Duodenal mucosa (tissue), 2 donors: ENCODE results near the gene SAMD8.
"Not testable (repeated sequence)": the region's sequence is repeated elsewhere in the genome, so short reads cannot be mapped to it uniquely, and the experiment has no call there.

Experiments
- H3K27ac ChIP-seq: one replicate; pipeline ENCODE4 v1.7.0; 2013; ENCODE audit warnings: low read depth, low read length
- H3K27me3 ChIP-seq, 2 donors: one replicate each; pipeline ENCODE4 v1.7.0; 2013; ENCODE audit warnings: low read length in 2 of 2, control low read depth in 1 of 2; ENCODE audit not compliant: insufficient read depth in 2 of 2, control insufficient read depth in 1 of 2
- H3K36me3 ChIP-seq, 2 donors: one replicate each; pipeline ENCODE4 v1.7.0; 2013; ENCODE audit warnings: low read length in 2 of 2, control low read depth in 1 of 2; ENCODE audit not compliant: insufficient read depth in 2 of 2, control insufficient read depth in 1 of 2
- H3K4me1 ChIP-seq, 2 donors: one replicate each; pipeline ENCODE4 v1.7.0; 2013; ENCODE audit warnings: low read length in 2 of 2, control low read depth in 1 of 2; ENCODE audit not compliant: insufficient read depth in 2 of 2, control insufficient read depth in 1 of 2
- H3K4me3 ChIP-seq, 2 donors: one replicate each; pipeline ENCODE4 v1.7.0; 2013; ENCODE audit warnings: low read length in 2 of 2, low read depth in 1 of 2
- H3K9ac ChIP-seq, 2 donors: one replicate each; pipeline ENCODE4 v1.7.0; 2013; ENCODE audit warnings: low read length in 2 of 2, low read depth in 1 of 2
- H3K9me3 ChIP-seq, 2 donors: one replicate each; pipeline ENCODE4 v1.7.0; 2013; ENCODE audit warnings: low read length in 2 of 2, control low read depth in 1 of 2; ENCODE audit not compliant: control insufficient read depth in 1 of 2

SAMD8 gene

DNA sequence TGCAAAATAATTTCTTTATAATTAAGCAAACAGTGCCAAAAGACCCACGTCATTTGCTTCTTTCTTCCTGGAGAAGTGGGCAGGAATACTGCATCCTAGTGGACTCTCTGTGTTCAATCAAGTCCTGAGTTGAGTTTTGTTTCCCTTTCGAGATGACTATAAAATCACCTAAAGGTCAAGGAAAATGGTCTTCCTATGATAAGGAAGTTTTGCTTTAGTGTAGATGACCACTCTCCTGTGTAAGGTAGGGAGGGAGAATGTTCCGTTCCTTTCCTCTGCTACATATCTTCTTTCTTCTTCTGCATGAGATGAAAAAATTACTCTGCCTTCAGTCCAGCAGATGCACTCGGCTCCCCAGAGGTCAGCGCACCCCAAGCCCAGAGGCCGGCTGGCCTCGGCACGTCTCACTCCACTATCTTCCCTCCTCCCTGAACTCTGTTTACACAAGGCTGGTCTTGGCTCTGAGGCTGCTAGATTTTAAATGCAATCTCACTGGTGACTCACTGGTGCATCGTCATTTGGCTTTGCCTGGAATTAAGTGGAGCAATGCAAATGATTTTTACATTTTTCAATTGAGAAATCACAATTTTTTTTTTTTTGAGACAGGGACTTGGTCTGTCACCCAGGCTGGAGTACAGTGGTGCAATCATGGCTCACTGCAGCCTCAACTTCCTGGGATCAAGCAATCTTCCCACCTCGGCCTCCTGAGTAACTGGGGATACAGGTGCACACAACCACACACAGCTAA, 80.5 kb downstream of the SAMD8 start:
- Histone ChIP-seq H3K9me3 (no peaks in the 10 kb centered on the region), H3K9ac (no peak overlapping the region), H3K4me3 (no peak overlapping the region), H3K4me1 (peaks cover 7% of the 10 kb centered on the region in 2 donors), H3K36me3 (no peaks in the 10 kb centered on the region), H3K27ac (no peak overlapping the region), H3K27me3 (no peaks in the 10 kb centered on the region)

DNA sequence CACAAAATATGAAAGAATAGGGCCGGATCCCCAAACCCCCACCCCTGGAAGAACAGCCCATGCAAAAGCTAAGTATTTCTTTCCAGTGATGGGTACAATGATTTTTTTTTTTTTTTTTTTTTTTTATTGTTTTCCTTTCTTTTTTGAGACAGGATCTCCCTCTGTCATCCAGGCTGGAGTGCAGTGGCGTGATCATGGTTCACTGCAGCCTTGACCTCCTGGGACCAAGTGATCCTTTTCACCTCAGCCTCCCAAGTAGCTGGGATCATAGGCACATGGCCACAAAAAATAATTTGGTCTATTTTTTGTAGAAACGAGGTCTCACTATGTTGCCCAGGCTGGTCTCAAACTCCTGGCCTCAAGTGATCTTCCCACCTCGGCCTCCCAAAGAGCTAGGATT, 83.2 kb downstream of the SAMD8 start:
- not testable (repeated sequence) for H3K27me3 ChIP-seq, H3K4me1 ChIP-seq, H3K36me3 ChIP-seq, H3K9me3 ChIP-seq, H3K27ac ChIP-seq, H3K9ac ChIP-seq, H3K4me3 ChIP-seq

DNA sequence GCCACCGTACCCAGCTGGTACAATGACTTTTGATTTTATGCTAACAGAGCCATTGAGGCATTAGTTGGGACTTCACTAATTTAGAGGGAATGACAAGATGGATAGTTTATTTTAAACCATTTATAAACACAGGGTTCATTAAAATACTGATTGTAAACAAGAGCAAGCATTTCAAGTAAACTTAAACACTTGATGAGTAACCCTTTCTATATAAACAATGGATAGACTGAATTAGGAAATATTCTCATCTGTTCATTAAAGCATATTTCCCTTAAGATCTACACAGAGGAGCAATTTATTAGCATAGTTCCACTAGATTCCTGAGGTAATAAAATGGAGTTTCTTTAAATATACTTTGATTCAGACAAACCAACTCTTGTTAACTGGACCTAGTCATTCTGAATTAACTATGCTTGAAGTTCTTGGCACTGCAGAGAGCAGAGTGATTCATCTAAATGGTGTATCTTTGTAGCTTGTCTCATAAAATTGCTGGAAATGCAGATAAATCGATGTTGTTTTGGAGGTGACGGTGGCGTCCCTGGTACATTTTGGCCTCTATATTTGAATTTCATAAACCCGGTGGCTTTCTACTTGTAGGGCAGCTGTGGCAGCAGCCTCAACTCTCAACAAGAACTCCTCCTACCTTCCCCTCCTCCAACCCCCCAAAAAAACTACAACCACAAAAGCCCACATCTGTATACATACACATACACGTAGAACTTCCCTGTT, 83.7 kb downstream of the SAMD8 start:
- Histone ChIP-seq H3K27me3 (no peaks in the 10 kb centered on the region), H3K36me3 (no peaks in the 10 kb centered on the region), H3K4me3 (no peak overlapping the region), H3K4me1 (peaks cover 4 to 7% of the 10 kb centered on the region in 2 donors), H3K9me3 (no peaks in the 10 kb centered on the region), H3K9ac (no peak overlapping the region), H3K27ac (no peak overlapping the region)

DNA sequence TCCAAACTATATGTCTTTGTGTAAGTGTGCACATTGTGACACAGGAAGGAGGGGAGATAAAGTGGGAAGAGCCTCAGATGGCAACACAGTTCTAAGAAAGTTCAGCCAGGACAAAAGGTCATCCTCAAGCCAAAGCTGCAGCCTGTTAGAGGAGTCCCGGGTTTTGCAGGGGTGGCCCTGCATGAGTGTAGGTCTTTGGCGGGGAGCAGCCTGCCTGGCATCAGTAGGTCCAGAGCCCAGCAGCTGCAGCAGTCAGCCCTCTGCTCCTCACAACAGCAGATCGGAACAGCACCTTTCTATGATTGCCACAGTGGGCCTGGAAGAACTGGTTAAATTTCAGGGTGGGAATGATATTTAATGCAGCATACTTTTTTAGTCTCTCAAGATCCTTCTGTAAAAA, 85.6 kb downstream of the SAMD8 start:
- no peaks in the 10 kb centered on the region for H3K36me3 ChIP-seq
- H3K9ac ChIP-seq: no peak overlapping the region
- no peak overlapping the region for H3K4me3 ChIP-seq
- no peak overlapping the region for H3K27ac ChIP-seq
- H3K4me1 ChIP-seq: peaks cover 6 to 10% of the 10 kb centered on the region in 2 donors
- H3K27me3 ChIP-seq: no peaks in the 10 kb centered on the region
- no peaks in the 10 kb centered on the region for H3K9me3 ChIP-seq

DNA sequence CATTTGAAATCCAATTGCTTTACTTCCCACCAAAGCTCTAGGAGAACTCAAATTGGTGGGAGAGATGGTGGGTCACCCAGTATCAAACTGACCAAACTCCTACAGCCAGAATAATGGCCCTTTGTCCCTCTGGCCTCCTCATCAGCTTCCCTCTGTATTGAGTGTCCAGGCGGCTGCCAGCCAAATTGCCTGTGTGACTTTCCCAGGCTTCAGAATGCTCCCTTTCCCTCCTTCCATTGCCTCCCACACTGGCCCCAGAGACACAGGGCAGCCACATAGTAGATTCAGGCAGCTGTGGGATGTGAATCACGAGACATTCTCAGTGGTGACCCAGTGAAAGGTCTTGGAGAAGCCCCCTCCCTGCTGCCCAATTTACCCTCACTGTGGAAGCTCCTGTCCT, 86.5 kb downstream of the SAMD8 start:
- no peaks in the 10 kb centered on the region for H3K9me3 ChIP-seq
- H3K4me1 ChIP-seq: peaks cover 13 to 18% of the 10 kb centered on the region in 2 donors
- no peak overlapping the region for H3K27ac ChIP-seq
- no peak overlapping the region for H3K9ac ChIP-seq
- no peaks in the 10 kb centered on the region for H3K36me3 ChIP-seq
- no peak overlapping the region for H3K4me3 ChIP-seq
- no peaks in the 10 kb centered on the region for H3K27me3 ChIP-seq

DNA sequence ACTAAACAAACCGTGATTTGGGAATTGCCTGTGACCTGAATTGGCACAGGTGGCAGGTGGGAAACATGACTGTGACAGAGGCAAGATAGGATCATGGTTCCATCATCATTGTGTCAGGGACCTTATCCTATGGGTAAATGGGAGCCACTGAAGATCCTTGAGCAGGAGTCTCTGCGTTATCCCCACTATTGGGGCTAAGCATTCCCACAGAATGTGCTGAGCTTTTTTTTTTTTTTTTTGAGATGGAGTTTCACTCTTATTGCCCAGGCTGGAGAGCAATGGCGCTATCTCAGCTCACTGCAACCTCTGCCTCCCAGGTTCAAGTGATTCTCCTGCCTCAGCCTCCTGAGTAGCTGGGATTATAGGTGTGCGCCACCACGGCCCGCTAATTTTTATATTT, 88.5 kb downstream of the SAMD8 start:
- H3K4me1 ChIP-seq: peaks cover 13 to 20% of the 10 kb centered on the region in 2 donors
- H3K27ac ChIP-seq, H3K36me3 ChIP-seq, H3K4me3 ChIP-seq, H3K9me3 ChIP-seq, H3K27me3 ChIP-seq, H3K9ac ChIP-seq: not testable (repeated sequence)

DNA sequence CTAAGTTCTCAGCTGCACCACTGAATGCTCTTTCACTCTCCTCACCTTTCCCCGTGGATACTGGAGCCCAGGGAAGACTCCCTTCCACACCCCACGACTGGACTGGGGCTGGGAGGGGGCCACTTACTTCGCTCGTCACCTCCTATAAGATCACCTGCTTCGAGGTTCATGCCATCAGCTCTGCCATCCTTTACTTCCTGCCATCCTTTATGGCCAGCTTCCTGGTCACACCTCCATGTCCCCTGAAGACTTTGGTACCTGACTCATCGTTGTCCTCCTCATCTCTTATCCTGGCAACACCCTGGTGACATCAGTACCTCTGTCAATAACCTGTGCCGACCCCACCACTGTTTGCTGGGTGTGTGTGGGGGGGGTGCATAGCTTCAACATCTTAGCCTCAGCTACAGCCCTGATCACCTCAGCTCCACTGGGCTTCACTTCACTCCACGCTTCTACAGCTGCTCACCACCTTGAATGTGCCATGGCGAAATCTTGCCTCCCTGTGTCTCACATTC, 90.4 kb downstream of the SAMD8 start:
- no peaks in the 10 kb centered on the region for H3K9me3 ChIP-seq
- H3K4me1 ChIP-seq: peaks cover 13 to 20% of the 10 kb centered on the region in 2 donors
- H3K36me3 ChIP-seq: no peaks in the 10 kb centered on the region
- H3K4me3 ChIP-seq: no peak overlapping the region
- H3K27ac ChIP-seq: no peak overlapping the region
- no peaks in the 10 kb centered on the region for H3K27me3 ChIP-seq
- no peak overlapping the region for H3K9ac ChIP-seq

DNA sequence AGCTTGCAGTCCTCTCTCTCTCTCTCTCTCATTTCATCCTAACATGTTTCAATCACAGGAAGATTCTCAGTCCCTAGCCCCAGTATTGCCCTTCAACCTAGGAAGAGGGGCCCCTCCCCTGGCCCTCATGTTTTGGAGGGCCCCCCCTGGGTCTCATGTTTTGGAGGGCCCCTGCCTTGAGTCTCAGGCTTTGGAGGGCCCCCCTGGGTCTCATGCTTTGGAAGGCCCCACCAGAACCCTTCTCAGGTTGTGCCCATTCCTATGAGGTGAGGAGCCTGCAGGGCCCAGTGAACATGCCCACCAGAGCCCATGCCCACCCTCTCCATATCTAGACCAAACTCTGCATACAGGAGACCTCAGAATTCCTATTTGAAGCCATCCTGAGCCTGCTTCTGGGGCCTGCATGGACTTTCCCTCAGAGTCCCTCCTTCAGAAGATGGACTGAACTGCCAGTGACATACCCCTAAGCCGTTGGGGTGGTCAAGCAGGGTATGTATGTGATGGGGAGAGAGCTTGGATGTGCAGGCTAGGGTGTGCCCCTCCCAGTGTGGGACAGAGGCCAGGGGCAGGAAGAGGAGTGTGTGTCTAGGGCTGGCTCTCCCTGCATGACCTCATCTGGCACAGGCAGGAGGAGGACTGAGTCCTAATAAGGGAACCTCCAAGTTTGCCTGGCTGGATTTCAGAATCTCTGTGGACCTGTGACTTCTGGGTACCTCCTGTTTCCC, 91.0 kb downstream of the SAMD8 start:
- H3K4me3 ChIP-seq: no peak overlapping the region
- H3K9ac ChIP-seq: no peak overlapping the region
- no peaks in the 10 kb centered on the region for H3K27me3 ChIP-seq
- no peak overlapping the region for H3K27ac ChIP-seq
- no peaks in the 10 kb centered on the region for H3K9me3 ChIP-seq
- H3K4me1 ChIP-seq: peaks cover 13 to 20% of the 10 kb centered on the region in 2 donors
- H3K36me3 ChIP-seq: no peaks in the 10 kb centered on the region

DNA sequence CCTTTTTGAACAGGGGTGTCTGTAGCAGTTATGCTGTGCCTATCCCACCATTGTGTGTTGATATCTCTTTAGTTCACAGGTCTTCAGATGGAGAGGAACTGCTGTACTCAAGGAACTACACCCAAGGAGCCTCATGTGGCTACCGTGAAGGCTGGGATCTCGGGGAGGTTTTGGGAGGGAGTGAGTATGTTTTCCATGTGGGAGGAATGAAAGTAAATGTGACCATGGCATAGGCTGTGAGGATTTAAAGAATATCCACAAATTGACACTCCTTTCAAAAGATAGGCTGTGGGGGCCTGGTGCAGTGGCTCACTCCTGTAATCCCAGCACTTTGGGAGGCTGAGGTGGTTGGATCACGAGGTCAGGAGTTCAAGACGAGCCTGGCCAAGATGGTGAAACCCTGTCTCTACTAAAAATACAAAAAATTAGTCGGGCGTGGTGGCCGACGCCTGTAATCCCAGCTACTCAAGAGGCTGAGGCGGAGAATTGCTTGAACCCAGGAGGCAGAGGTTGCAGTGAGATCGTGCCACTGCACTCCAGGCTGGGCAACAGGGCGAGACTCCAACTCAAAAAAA, 91.7 kb downstream of the SAMD8 start:
- not testable (repeated sequence) for H3K9ac ChIP-seq, H3K4me3 ChIP-seq

DNA sequence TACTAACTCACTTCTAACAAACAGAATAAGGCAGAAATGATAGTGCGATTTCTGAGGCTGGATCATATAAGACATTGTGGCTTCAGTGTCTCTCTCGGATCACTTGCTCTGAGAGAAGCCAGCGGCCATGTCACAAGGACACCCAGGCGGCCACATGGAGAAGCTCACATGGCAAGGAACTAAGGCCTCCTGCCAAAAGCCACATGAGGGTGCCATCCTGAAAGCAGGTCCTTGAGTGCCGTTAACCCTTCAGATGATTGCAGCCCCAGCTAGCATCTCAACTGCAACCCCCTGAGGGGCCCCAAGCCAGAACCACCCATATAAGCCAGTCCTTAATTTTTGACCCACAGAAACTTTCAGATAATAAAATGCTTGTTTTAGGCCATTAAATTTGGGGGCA, 92.3 kb downstream of the SAMD8 start:
- H3K9ac ChIP-seq: no peak overlapping the region
- no peak overlapping the region for H3K27ac ChIP-seq
- H3K27me3 ChIP-seq: no peaks in the 10 kb centered on the region
- peaks cover 13 to 20% of the 10 kb centered on the region in 2 donors for H3K4me1 ChIP-seq
- no peak overlapping the region for H3K4me3 ChIP-seq
- H3K36me3 ChIP-seq: no peaks in the 10 kb centered on the region
- H3K9me3 ChIP-seq: no peaks in the 10 kb centered on the region

More for the DNA sequence above, 91.7 kb downstream of the SAMD8 start:
- not testable (repeated sequence) for H3K36me3 ChIP-seq, H3K27ac ChIP-seq, H3K27me3 ChIP-seq, H3K9me3 ChIP-seq
- peaks cover 13 to 20% of the 10 kb centered on the region in 2 donors for H3K4me1 ChIP-seq
